Inferior parietal cortex (tissue), 1 donor: ENCODE results near the gene NTF3.

Experiments used
- DNase-seq: peaks from one replicate; pipeline ENCODE4 v3.0.0-alpha.2; 2016; ENCODE audit errors: extremely low spot score

Gene NTF3

DNA sequence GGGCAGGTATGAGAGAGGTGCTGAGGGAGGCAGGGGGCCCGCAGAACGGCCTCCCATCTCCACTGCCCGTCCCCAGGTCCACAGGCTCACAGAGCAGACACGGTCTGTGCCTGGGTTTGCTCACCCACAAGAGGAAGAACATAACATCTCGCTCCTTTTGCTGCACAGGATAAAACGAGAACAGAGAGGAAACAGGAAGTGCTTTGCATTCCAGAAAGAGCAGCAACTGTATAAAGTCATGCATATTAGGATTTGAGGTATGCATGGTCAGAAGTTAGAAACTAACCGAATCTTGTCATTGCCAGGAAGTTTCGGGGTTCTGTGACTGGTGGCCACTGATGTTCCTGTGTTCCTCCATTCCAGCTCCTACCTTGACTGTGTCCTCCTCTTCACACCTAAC is 25.0 kb downstream of the NTF3 start:
- no peak for DNase-seq

DNA sequence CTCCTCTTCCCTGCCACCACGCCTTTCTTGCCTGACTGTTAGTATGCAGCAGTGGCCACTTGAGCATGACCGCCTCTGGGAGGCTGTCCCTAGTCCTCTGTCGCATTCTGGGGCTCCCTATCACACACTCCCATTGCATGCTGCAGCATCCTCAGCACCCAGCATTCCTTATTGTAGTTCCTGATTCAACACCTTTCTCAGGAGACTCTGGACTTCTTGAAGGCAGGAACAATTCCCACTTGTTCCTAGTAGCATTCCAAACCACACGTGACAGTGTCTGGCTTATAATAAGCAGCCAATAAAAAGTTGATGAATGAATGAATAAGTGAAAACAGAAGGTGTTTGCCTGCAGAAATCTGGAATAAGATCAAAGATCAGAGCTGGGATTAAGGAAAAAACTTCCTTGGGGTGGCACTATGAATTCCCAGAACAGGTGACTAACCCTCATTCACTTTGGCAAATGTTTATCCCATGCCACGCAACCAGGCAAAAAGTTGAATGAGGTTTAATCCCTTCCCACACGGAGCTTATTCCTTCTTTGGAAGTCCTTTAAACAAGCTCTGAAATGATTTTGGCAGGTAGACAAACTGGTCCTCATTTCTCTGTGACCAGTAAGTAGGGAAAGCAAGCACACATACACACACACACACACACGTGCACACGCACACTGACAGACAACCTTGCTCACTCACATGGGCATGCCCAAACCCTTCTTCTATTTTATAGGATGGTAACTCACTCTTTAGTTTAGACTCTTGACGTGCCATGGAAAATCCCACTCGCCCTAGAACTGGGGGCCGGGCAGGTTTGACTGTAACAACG is 26.5 kb downstream of the NTF3 start:
- no peak for DNase-seq

- DNase-seq = no peak
Measured at GRCh38 chr12:5459051-5459782, 27.3 kb downstream of the NTF3 start.

GRCh38 chr12:5460817-5461216 is 28.9 kb downstream of the NTF3 start:
- no peak for DNase-seq

GRCh38 chr12:5461966-5462365 is 30.1 kb downstream of the NTF3 start:
- no peak for DNase-seq

DNA sequence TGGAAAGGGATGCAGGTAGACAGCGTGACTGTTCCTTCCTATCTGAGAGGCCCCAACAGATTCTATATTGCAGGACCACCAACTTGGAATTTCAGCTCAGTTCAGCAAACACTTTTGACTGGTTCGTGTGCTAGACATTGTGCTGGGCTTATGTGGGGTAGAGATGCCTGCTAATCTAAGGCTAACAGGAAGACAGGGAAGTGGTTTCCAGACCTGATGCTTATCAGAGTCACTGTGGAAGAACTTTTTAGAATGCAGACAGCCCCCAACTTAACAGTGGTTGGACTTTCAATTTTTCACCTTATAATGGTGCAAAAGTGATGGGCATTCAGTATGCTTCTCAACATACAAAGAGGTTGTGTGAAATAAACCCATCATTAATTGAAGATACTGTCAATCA is 32.2 kb downstream of the NTF3 start:
- DNase-seq = no peak

DNA sequence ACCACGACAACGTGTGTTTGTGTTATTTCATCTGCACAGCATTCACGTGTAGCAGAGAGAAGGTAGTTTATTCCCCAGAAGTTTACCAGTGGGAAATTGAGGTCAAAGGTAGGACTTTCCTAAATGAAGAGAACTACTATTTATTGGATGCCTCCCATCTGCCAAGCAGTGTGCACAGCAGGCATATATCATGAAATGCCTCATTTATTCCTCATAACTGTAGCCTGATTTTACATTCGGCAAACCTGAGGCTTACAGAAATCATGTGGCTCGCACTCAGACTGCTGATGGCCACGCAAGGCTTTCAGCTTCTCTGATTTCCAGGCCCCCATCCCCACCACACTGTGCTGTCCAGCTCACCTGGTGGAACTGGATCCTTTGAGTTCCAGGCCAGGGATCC is 33.5 kb downstream of the NTF3 start:
- DNase-seq = no peak

- DNase-seq = no peak
Measured at GRCh38 chr12:5466521-5466960, 34.6 kb downstream of the NTF3 start.

GRCh38 chr12:5467931-5468330 is 36.0 kb downstream of the NTF3 start:
- DNase-seq = no peak

- DNase-seq = no peak
Measured at GRCh38 chr12:5470221-5470620, 38.3 kb downstream of the NTF3 start.

DNA sequence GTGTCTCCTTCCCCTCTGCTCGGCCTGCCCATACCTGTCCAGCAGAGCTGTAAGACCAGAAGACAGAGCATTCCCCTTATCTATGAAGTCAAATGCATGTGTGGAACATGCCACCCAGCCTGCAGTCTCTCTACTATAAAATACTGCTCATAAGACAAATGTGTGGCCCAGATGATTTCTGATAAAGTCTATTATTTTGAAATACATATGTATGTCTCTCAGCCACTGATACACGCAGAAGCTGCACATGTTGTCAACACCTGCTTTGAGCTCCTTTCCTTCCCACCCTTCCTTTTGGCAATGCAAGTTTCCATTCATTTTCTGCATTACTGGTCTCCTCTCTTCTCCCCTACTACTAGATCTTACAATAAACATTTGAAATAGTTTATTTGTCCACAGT is 38.8 kb downstream of the NTF3 start:
- no peak for DNase-seq

DNA sequence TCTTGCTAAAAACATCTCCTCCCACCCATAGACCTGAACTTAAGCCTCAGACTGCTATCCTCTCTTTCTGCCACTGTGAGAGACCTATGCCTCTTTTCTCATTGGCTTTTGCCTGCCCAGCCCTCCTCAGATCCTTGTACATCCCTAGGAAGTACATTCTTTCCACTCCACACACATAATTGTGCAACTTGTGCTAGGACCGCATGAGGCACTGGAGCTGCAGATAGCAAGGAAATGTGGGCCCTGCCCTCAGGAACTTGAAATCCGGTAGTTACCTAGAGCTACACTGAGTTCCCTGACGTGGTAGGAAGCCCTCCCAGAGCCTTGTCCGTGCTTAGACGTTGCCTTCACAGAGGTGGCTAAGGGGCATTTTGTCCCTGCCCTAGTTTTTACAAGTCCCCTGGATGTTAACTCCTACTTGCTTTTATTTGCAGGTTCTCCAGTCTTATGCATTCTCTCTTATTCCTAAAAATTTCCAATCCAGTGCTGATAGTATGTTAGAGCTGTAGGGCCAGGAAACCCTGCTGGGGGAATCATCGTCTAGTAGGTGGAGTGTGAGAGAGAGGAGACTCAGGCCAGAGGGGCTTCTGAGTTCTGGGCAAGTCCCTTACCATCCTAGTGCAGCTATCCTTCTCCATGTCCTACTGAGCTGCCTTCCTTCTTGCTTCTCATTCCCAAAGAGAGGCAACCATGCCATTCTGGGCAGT is 41.3 kb downstream of the NTF3 start:
- no peak for DNase-seq

GRCh38 chr12:5473783-5474116 is 41.8 kb downstream of the NTF3 start:
- DNase-seq = no peak

GRCh38 chr12:5476356-5476755 is 44.4 kb downstream of the NTF3 start:
- no peak for DNase-seq

DNA sequence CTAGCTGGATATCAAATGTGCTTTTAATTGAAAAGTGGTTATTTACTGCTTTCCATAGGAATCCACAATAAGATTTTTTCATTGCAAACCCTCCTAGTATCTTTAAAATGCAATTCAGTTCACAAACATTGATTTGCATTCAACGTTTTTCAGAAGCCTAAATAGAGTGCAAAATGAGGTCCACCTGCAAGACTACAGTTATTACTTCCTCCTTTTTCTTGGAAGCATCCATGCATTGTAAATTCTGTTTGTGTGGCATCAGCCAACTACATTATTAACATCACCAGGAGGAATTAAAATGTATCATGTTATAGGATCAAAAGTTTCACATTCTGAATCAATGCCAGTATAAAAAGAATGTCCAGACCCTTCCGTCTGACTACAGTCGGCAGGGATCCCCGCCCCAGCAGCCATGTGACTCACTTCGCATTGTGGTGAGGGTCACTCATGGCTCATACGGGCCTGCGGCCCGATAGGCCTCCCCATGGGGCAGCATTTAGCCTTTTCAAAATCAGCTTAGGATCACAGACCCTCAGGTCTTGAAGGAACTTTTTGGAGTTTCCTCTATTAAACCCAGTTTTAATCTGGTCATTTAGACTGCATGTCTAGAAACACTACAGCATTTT is 46.3 kb downstream of the NTF3 start:
- no peak for DNase-seq

- DNase-seq = no peak
Measured at GRCh38 chr12:5479761-5480160, 47.9 kb downstream of the NTF3 start.

- no peak for DNase-seq
Measured at GRCh38 chr12:5480218-5480937, 48.5 kb downstream of the NTF3 start.

GRCh38 chr12:5480938-5481303 is 49.0 kb downstream of the NTF3 start:
- no peak for DNase-seq

- no peak for DNase-seq
Measured at GRCh38 chr12:5481645-5482044, 49.7 kb downstream of the NTF3 start.

DNA sequence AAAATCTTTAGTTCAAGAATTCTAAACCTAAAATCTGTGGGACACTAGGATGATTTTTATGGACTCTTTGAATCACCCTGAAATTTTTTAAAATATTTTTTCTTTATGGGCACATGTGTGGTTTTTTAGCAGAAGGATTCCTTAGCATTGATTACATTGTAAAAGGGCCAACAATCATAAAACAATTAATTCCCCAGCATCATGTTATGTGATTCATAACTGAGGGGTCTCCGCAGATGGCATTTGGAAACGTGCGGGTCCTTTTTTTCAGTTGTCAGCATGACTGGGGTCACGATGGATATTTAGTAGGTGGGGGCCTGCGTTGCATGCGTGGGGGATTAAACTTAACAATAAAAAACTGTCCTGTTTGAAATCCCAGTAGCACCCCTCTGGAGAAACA is 52.5 kb downstream of the NTF3 start:
- DNase-seq = no peak

DNA sequence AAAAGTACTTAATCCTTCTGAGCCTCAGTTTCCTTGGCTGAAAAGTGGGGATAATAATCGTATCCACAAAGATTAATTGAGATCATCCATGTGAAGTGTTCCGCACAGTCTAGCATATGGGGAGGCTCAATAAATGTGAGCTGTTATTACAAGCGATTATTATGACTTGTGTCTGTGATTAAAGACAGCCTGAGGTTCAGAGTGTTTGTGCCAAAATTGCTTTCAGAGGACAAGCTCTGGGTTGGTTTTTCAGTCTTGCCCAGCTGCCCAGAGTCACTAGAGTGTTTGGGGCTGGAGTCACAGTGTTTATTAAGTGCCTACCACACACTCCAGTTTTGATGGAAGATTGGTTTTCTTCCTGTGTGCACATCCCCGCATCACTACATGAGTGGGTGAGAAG is 53.5 kb downstream of the NTF3 start:
- no peak for DNase-seq

DNA sequence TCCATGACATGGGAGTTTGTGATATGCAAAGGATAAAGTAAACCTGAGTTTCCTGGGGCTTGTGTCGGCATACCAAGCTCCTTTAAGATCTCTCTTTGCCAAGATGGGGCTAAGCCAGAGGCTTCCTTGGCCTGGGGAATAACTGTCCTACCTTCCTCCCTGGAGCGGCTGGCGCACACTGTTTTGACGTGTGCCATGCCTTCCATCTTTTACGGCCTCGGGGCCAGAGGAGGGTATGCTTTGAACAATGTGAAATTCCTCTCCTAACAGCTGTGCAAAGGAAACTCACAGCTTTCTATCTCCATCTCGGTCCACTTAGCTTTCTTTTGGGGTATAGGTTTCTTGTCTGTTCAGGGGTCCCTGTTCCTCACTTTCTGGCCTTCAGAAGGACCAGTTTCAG is 55.2 kb downstream of the NTF3 start:
- DNase-seq = no peak
